HepG2 (cell line): ENCODE measurements around the gene IGSF21. TPM values are rescaled to one million over a fixed set of nuclear protein-coding genes. Genes with fewer than 3 reads are reported as not detected.

Source experiments
- ATAC-seq: fragments of 200-7000 bp; cut with Tn5 transposase; 3 replicates; pipeline ENCODE4 v1.9.1; 2020; ENCODE audit warnings: mild to moderate bottlenecking, moderate library complexity
- BruUV-seq: library from RNA; stranded (reverse); fragments of 400-500 nt; replicated peaks from 2 replicates; lab custom pipeline; 2021; lab: Mats Ljungman, UMichigan
- CTCF ChIA-PET: fragments of 300-600 bp; formaldehyde crosslinking; extraction: SDS; loops from one replicate; lab custom pipeline; 2021; ENCODE audit warnings: low total read pairs, inconsistent platforms, low intra/inter-chr PET ratio; lab: Yijun Ruan, JAX
- POLR2A ChIA-PET: fragments of 350-600 bp; sonication (Branson Sonifier 250); formaldehyde crosslinking; loops from one replicate; lab custom pipeline; 2020; ENCODE audit warnings: antibody characterized with exemption, inconsistent platforms; lab: Yijun Ruan, JAX
- DNase-seq: peaks from one replicate; pipeline ENCODE4 v3.0.0-alpha.2; 2015; ENCODE audit warnings: low spot score
- FAIRE-seq: peaks from 3 replicates; lab custom pipeline; 2011; peaks lifted over from hg19 to GRCh38; lab: Jason Lieb, UNC
- H2AFZ ChIP-seq: one replicate; pipeline ENCODE4 v1.6.1; 2011; ENCODE audit warnings: low read length, inconsistent platforms
- H3K27ac ChIP-seq: fragments of 300-600 bp; 3 replicates; pipeline ENCODE4 v1.8.0; 2011; ENCODE audit warnings: mixed run types, mild to moderate bottlenecking, mixed read lengths, low read length, inconsistent platforms; ENCODE audit not compliant: insufficient read depth; ENCODE audit errors: extremely low read length
- H3K27me3 ChIP-seq, 2 experiments: fragments of 200-600 bp in 1 of 2; 2 replicates in 1 of 2; 3 replicates in 1 of 2; pipeline versions ENCODE4 v1.6.0 to v1.8.0; 2011; ENCODE audit warnings: low read length in 2 of 2, mild to moderate bottlenecking in 2 of 2, moderate library complexity in 2 of 2, inconsistent platforms in 1 of 2; ENCODE audit not compliant: insufficient read depth in 2 of 2, control insufficient read depth in 1 of 2
- H3K36me3 ChIP-seq, 2 experiments: fragments of 200-600 bp in 1 of 2; replicated peaks in 1 of 2; 2 replicates in 1 of 2; 3 replicates in 1 of 2; pipeline versions ENCODE4 v1.5.1 to v1.8.0; 2011; ENCODE audit warnings: low read length in 2 of 2, inconsistent platforms in 1 of 2; ENCODE audit not compliant: insufficient read depth in 2 of 2, control insufficient read depth in 1 of 2
- H3K4me1 ChIP-seq: 2 replicates; pipeline ENCODE4 v1.5.1; 2012; ENCODE audit warnings: low read length, inconsistent platforms; ENCODE audit not compliant: insufficient read depth
- H3K4me2 ChIP-seq: 2 replicates; pipeline ENCODE4 v1.6.0; 2011; ENCODE audit warnings: low read depth, low read length, inconsistent platforms
- H3K4me3 ChIP-seq, 3 experiments: fragments of 200-600 bp in 1 of 3; sonication (generic), shearing (Covaris generic) in 1 of 3; replicated peaks in 1 of 3; 2 replicates each; pipeline ENCODE4 v1.5.1; 2011 to 2016; ENCODE audit warnings: low read length in 3 of 3, inconsistent platforms in 2 of 3, low read depth in 2 of 3, mild to moderate bottlenecking in 2 of 3, control low read depth in 1 of 3, mixed read lengths in 1 of 3; ENCODE audit not compliant: insufficient read depth in 1 of 3
- H3K79me2 ChIP-seq: one replicate; pipeline ENCODE4 v1.6.1; 2011; ENCODE audit warnings: low read length, inconsistent platforms; ENCODE audit not compliant: insufficient read depth
- H3K9ac ChIP-seq: 2 replicates; pipeline ENCODE4 v1.6.0; 2011; ENCODE audit warnings: mild to moderate bottlenecking, low read depth, low read length, inconsistent platforms; ENCODE audit not compliant: insufficient read depth
- H3K9me3 ChIP-seq: 2 replicates; pipeline ENCODE4 v1.5.1; 2012; ENCODE audit warnings: mild to moderate bottlenecking, low read length
- H4K20me1 ChIP-seq: 2 replicates; pipeline ENCODE4 v1.6.0; 2011; ENCODE audit warnings: inconsistent platforms, mild to moderate bottlenecking, low read length, moderate library complexity; ENCODE audit not compliant: insufficient read depth
- ESRRA ChIP-seq: sonication (generic); formaldehyde crosslinking; IDR thresholded peaks from 2 replicates; pipeline ENCODE4 v1.5.1; 2020; ENCODE audit warnings: mild to moderate bottlenecking, low read depth, missing genetic modification reagents
- HCFC1 ChIP-seq: fragments of 150-350 bp; IDR thresholded peaks from 2 replicates; pipeline ENCODE4 v1.6.1; 2014; ENCODE audit warnings: low read depth, low read length
- HNF4A ChIP-seq: sonication (generic); formaldehyde crosslinking; IDR thresholded peaks from 2 replicates; pipeline ENCODE4 v1.4.0; 2020; ENCODE audit warnings: missing genetic modification reagents
- NR3C1 ChIP-seq: sonication (generic); formaldehyde crosslinking; IDR thresholded peaks from 2 replicates; pipeline ENCODE4 v1.4.0; 2020; ENCODE audit warnings: missing genetic modification reagents
- SUZ12 ChIP-seq: fragments of 150-350 bp; IDR thresholded peaks from 2 replicates; pipeline ENCODE4 v1.6.1; 2014; ENCODE audit warnings: low read depth, low read length
- ZBTB1 ChIP-seq: sonication (generic); formaldehyde crosslinking; IDR thresholded peaks from 2 replicates; pipeline ENCODE4 v1.4.0; 2020; ENCODE audit warnings: missing genetic modification reagents, borderline replicate concordance
- ZNF562 ChIP-seq: sonication (generic); formaldehyde crosslinking; IDR thresholded peaks from 2 replicates; pipeline ENCODE4 v1.8.0; 2022; ENCODE audit warnings: missing genetic modification reagents, borderline replicate concordance
- ZNF607 ChIP-seq: sonication (generic); formaldehyde crosslinking; IDR thresholded peaks from 2 replicates; pipeline ENCODE4 v1.5.1; 2020; ENCODE audit warnings: missing genetic modification reagents, mild to moderate bottlenecking, borderline replicate concordance
- ZNF720 ChIP-seq: sonication (generic); formaldehyde crosslinking; IDR thresholded peaks from 2 replicates; pipeline ENCODE4 v1.4.0; 2020; ENCODE audit warnings: missing genetic modification reagents
- WGBS: methylation state at CpG from one replicate; pipeline ENCODE4 v1.1.6; 2017; ENCODE audit warnings: low lambda C conversion rate; 5-methylcytosine and 5-hydroxymethylcytosine counted together
- in situ Hi-C: cut with HindIII; loops from 2 replicates; pipeline ENCODE4 v1.10.0; 2017; ENCODE audit warnings: low pct_unique_long_range_greater_than_20kb; ENCODE audit not compliant: extremely low pct_ligation_motif_present
- intact Hi-C: fragments of 100-400 bp; cut with micrococcal nuclease; formaldehyde crosslinking; loops from one replicate; pipeline ENCODE4 v1.10.0; 2022; ENCODE audit not compliant: unreplicated experiment
- polyA plus RNA-seq, 8 experiments: library from polyadenylated mRNA; depleted of rRNA in 3 of 8; stranded (reverse) in 7 of 8; unstranded in 1 of 8; fragments of >200 nt; fragmentation: Illumina TruSeq in 4 of 8; extraction: Trizol in 4 of 8; gene quantifications; 2 replicates each; pipeline versions ENCODE4 v1.2.1 to v1.2.3, GENCODE V29; 2011 to 2016; ENCODE audit warnings: low read depth in 4 of 8, missing spikeins in 1 of 8, mixed read lengths in 1 of 8; ENCODE audit not compliant: insufficient read depth in 1 of 8
- total RNA-seq, 5 experiments: library from RNA; depleted of rRNA; stranded (reverse); fragments of >200 nt; fragmentation: Illumina TruSeq; extraction: Trizol; gene quantifications; 2 replicates each; pipeline ENCODE4 v1.2.3, GENCODE V29; 2016; ENCODE audit warnings: low read depth in 1 of 5
- TF ChIP-seq, protein P1 (sequence below): sonication (generic); formaldehyde crosslinking; IDR thresholded peaks from 2 replicates; pipeline ENCODE4 v1.5.0; 2020; ENCODE audit warnings: mild to moderate bottlenecking, missing genetic modification reagents

IGSF21 gene
- total and polyA plus RNA-seq, 2 of the 13 experiments (the other 11 are each of a cell fraction or from before 2014, with no cell fraction given) = not detected

GRCh38 chr1:18297896-18298648 is 190.5 kb downstream of the IGSF21 start:
- no peak for FAIRE-seq
- Histone ChIP-seq H3K27ac (no peak overlapping the region), H3K4me2 (no peak overlapping the region), H3K79me2 (no peaks in the 10 kb centered on the region), H4K20me1 (no peaks in the 10 kb centered on the region), H3K4me1 (no peaks in the 10 kb centered on the region), H3K9ac (no peak overlapping the region), H3K36me3 (no peaks in the 10 kb centered on the region), H3K9me3 (no peaks in the 10 kb centered on the region), H3K4me3 (no peak overlapping the region), H3K27me3 (no peaks in the 10 kb centered on the region; a peak in 2 of 5 replicates), H2AFZ (no peak overlapping the region)
- in situ Hi-C loops = no loop called here
- ChIA-PET CTCF (interaction anchor here (1.8 kb wide), 1 partner anchor 188 kb away, joined by 4 read pairs; no protein-coding TSS in a partner anchor), POLR2A (no interaction called here)
- no peak for DNase-seq
- ATAC-seq = no peak
- intact Hi-C loops = loop anchor here (5.0 kb wide), 2 partner anchors 174 to 234 kb away; no protein-coding TSS in a partner anchor
- BruUV-seq = no TSS peak
- TF ChIP-seq HNF4A (no peak), SUZ12 (no peak), NR3C1 (CRISPR knock-in tag) (no peak), ZBTB1 (CRISPR knock-in tag) (no peak), ZNF607 (no peak), ESRRA (no peak), ZNF562 (CRISPR knock-in tag) (no peak), ZNF720 (CRISPR knock-in tag) (no peak), HCFC1 (no peak)
- TF ChIP-seq, protein P1, sequence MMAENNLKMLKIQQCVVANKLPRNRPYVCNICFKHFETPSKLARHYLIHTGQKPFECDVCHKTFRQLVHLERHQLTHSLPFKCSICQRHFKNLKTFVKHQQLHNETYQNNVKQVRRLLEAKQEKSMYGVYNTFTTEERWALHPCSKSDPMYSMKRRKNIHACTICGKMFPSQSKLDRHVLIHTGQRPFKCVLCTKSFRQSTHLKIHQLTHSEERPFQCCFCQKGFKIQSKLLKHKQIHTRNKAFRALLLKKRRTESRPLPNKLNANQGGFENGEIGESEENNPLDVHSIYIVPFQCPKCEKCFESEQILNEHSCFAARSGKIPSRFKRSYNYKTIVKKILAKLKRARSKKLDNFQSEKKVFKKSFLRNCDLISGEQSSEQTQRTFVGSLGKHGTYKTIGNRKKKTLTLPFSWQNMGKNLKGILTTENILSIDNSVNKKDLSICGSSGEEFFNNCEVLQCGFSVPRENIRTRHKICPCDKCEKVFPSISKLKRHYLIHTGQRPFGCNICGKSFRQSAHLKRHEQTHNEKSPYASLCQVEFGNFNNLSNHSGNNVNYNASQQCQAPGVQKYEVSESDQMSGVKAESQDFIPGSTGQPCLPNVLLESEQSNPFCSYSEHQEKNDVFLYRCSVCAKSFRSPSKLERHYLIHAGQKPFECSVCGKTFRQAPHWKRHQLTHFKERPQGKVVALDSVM = no peak
- 9% methylated on average over 7 of the region's 11 CpGs for whole genome bisulfite sequencing
